ENCODE measurements around the gene COMMD9. TPM values are rescaled to one million over a fixed set of nuclear protein-coding genes. Genes with fewer than 3 reads are reported as not detected.

Gene COMMD9
- total RNA-seq, 2 experiments from 2014 or later = 33.6 to 34.6 TPM

GRCh38 chr11:36313750-36314433 lies 24.7 kb upstream of the COMMD9 start:
- peaks cover 0 to 3% of the 10 kb centered on the region in 2 experiments for H3K27me3 ChIP-seq (ENCODE audit: control insufficient read depth in 1 of 2, insufficient read depth in 2 of 2, low read length in 2 of 2)
- no peaks in the 10 kb centered on the region for H3K4me1 ChIP-seq (ENCODE audit: insufficient read depth, low read length)
- ChIA-PET CTCF (no interaction called here), POLR2A (no interaction called here)
- H3K9me3 ChIP-seq (ENCODE audit: control insufficient read depth in 1 of 2, insufficient read depth in 1 of 2, low read length in 2 of 2) = no peaks in the 10 kb centered on the region
- Mint-ChIP-seq H3K27me3 (peaks cover 60% of the 10 kb centered on the region), H3K4me1 (ENCODE audit: low read depth) (no peaks in the 10 kb centered on the region), H3K27ac (no peak overlapping the region), H3K36me3 (ENCODE audit: low read depth) (no peaks in the 10 kb centered on the region), H3K4me3 (no peak overlapping the region), H3K9me3 (no peaks in the 10 kb centered on the region)
- ATAC-seq (ENCODE audit: poor library complexity) = no peak
- no peak overlapping the region for H3K4me3 ChIP-seq (ENCODE audit: low read length)
- no peak overlapping the region for H3K27ac ChIP-seq (ENCODE audit: low read depth in 1 of 2, low read length in 2 of 2)
- no peak for TF ChIP-seq CTCF (IDR thresholded peaks at IDR 0.05)
- intact Hi-C loops (cut with DNase I, micrococcal nuclease) = no loop called here
- H3K36me3 ChIP-seq (ENCODE audit: insufficient read depth, low read length) = no peaks in the 10 kb centered on the region
- DNase-seq = no peak

GRCh38 chr11:36312611-36313472 lies 23.6 kb upstream of the COMMD9 start:
- H3K36me3 Mint-ChIP-seq (ENCODE audit: low read depth) = no peaks in the 10 kb centered on the region
- intact Hi-C loops (cut with DNase I, micrococcal nuclease) = no loop called here
- no peak overlapping the region for H3K4me3 Mint-ChIP-seq
- no peaks in the 10 kb centered on the region for H3K4me1 Mint-ChIP-seq (ENCODE audit: low read depth)
- H3K9me3 Mint-ChIP-seq = no peaks in the 10 kb centered on the region
- no peak overlapping the region for H3K4me3 ChIP-seq (ENCODE audit: low read length)
- H3K27ac Mint-ChIP-seq = no peak overlapping the region
- H3K27ac ChIP-seq (ENCODE audit: low read depth in 1 of 2, low read length in 2 of 2) = no peak overlapping the region
- peaks cover 0 to 6% of the 10 kb centered on the region in 2 experiments for H3K27me3 ChIP-seq (ENCODE audit: control insufficient read depth in 1 of 2, insufficient read depth in 2 of 2, low read length in 2 of 2)
- no peak for ATAC-seq (ENCODE audit: poor library complexity)
- H3K27me3 Mint-ChIP-seq = peaks cover 60% of the 10 kb centered on the region
- no peak for DNase-seq
- TF ChIP-seq CTCF (IDR thresholded peaks at IDR 0.05) = no peak
- ChIA-PET POLR2A (interaction anchor here (0.6 kb wide), 1 partner anchor 174 kb away, joined by 3 read pairs; no protein-coding TSS in a partner anchor), CTCF (no interaction called here)
- H3K36me3 ChIP-seq (ENCODE audit: insufficient read depth, low read length) = no peaks in the 10 kb centered on the region
- no peaks in the 10 kb centered on the region for H3K9me3 ChIP-seq (ENCODE audit: control insufficient read depth in 1 of 2, insufficient read depth in 1 of 2, low read length in 2 of 2)
- H3K4me1 ChIP-seq (ENCODE audit: insufficient read depth, low read length) = no peaks in the 10 kb centered on the region

GRCh38 chr11:36311926-36312595 lies 22.8 kb upstream of the COMMD9 start:
- intact Hi-C loops (cut with DNase I, micrococcal nuclease) = no loop called here
- no peak overlapping the region for H3K4me3 ChIP-seq (ENCODE audit: low read length)
- DNase-seq (no peak), ATAC-seq (ENCODE audit: poor library complexity) (no peak)
- H3K36me3 Mint-ChIP-seq (ENCODE audit: low read depth) = no peaks in the 10 kb centered on the region
- ChIA-PET POLR2A (interaction anchor here (0.6 kb wide), 1 partner anchor 175 kb away, joined by 3 read pairs; no protein-coding TSS in a partner anchor), CTCF (no interaction called here)
- H3K4me3 Mint-ChIP-seq = no peak overlapping the region
- peaks cover 57% of the 10 kb centered on the region for H3K27me3 Mint-ChIP-seq
- H3K4me1 ChIP-seq (ENCODE audit: insufficient read depth, low read length) = no peaks in the 10 kb centered on the region
- peaks cover 2% of the 10 kb centered on the region for H3K4me1 Mint-ChIP-seq (ENCODE audit: low read depth)
- no peak for TF ChIP-seq CTCF (IDR thresholded peaks at IDR 0.05)
- no peaks in the 10 kb centered on the region for H3K9me3 Mint-ChIP-seq
- no peaks in the 10 kb centered on the region for H3K9me3 ChIP-seq (ENCODE audit: control insufficient read depth in 1 of 2, insufficient read depth in 1 of 2, low read length in 2 of 2)
- peaks cover 0 to 5% of the 10 kb centered on the region in 2 experiments for H3K27me3 ChIP-seq (ENCODE audit: control insufficient read depth in 1 of 2, insufficient read depth in 2 of 2, low read length in 2 of 2)
- H3K27ac Mint-ChIP-seq = no peak overlapping the region
- H3K36me3 ChIP-seq (ENCODE audit: insufficient read depth, low read length) = no peaks in the 10 kb centered on the region
- no peak overlapping the region for H3K27ac ChIP-seq (ENCODE audit: low read depth in 1 of 2, low read length in 2 of 2)
